ENCODE results near the gene TNRC6A. TPM values are rescaled to one million over a fixed set of nuclear protein-coding genes. Genes with fewer than 3 reads are reported as not detected.
"Not testable (repeated sequence)": the region's sequence is repeated elsewhere in the genome, so short reads cannot be mapped to it uniquely, and the experiment has no call there.

TNRC6A gene
- total RNA-seq, 3 donors from 2014 or later, result 49.3 to 84.9 (median 59.6) TPM

DNA sequence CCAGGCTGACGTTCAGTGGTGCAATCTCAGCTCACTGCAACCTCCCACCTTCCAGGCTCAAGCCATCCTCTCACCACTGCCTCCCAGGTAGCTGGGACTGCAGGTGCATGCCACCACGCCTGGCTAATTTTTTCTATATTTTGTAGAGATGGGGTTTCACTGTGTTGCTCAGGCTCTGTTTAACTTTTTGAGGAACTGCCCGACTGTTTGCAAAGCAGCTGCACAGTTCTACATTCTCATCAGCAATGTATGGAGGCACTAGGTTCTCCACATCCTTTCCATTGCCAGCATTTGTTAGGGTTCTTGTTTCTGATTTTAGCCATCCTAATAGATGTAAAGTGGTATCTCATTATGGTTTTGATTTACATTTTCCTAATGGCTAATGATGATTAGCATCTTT lies 9.4 kb downstream of the TNRC6A start:
- intact Hi-C loops (cut with DNase I; ENCODE audit: low total_unique reads), result no loop called here
- Histone ChIP-seq H3K4me1 (peaks cover 0 to 26% of the 10 kb centered on the region in 2 donors), H3K27ac (no peak overlapping the region), H3K36me3 (no peaks in the 10 kb centered on the region), H3K4me3 (no peak overlapping the region), H3K27me3 (no peaks in the 10 kb centered on the region), H3K9me3 (no peaks in the 10 kb centered on the region)
- TF ChIP-seq POLR2AphosphoS5 (IDR thresholded peaks at IDR 0.05), result no peak
- no peak for TF ChIP-seq POLR2A (IDR thresholded peaks at IDR 0.05)
- TF ChIP-seq, protein P1, sequence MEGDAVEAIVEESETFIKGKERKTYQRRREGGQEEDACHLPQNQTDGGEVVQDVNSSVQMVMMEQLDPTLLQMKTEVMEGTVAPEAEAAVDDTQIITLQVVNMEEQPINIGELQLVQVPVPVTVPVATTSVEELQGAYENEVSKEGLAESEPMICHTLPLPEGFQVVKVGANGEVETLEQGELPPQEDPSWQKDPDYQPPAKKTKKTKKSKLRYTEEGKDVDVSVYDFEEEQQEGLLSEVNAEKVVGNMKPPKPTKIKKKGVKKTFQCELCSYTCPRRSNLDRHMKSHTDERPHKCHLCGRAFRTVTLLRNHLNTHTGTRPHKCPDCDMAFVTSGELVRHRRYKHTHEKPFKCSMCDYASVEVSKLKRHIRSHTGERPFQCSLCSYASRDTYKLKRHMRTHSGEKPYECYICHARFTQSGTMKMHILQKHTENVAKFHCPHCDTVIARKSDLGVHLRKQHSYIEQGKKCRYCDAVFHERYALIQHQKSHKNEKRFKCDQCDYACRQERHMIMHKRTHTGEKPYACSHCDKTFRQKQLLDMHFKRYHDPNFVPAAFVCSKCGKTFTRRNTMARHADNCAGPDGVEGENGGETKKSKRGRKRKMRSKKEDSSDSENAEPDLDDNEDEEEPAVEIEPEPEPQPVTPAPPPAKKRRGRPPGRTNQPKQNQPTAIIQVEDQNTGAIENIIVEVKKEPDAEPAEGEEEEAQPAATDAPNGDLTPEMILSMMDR (IDR thresholded peaks at IDR 0.05), result no peak
- no peak for DNase-seq (ENCODE audit: low spot score in 2 of 2)

DNA sequence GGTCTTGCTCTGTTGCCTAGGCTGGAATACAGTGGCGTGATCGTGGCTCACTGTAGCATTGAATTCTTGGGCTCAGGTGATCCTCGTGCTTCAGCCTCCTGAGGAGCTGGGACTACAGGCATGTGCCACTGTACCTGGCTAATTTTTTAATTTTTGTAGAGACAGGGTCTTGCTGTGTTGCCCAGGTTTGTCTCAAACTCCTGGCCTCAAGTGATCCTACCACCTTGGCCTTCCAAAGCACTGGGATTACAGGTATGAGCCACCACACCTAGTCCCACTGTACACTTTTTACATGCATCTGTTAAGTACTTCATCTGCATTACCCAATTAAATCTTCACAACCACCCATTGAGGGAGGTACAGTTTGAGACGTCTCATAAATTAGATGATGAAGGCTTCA lies 12.4 kb downstream of the TNRC6A start:
- Histone ChIP-seq H3K9me3 (no peaks in the 10 kb centered on the region), H3K4me3 (no peak overlapping the region), H3K36me3 (no peaks in the 10 kb centered on the region), H3K27ac (no peak overlapping the region), H3K27me3 (no peaks in the 10 kb centered on the region), H3K4me1 (peaks cover 0 to 16% of the 10 kb centered on the region in 2 donors)
- TF ChIP-seq POLR2A (IDR thresholded peaks at IDR 0.05) (no peak), POLR2AphosphoS5 (IDR thresholded peaks at IDR 0.05) (no peak)
- TF ChIP-seq, protein P1 (IDR thresholded peaks at IDR 0.05), result no peak
- DNase-seq (ENCODE audit: low spot score in 2 of 2), result no peak
- intact Hi-C loops (cut with DNase I; ENCODE audit: low total_unique reads), result no loop called here

DNA sequence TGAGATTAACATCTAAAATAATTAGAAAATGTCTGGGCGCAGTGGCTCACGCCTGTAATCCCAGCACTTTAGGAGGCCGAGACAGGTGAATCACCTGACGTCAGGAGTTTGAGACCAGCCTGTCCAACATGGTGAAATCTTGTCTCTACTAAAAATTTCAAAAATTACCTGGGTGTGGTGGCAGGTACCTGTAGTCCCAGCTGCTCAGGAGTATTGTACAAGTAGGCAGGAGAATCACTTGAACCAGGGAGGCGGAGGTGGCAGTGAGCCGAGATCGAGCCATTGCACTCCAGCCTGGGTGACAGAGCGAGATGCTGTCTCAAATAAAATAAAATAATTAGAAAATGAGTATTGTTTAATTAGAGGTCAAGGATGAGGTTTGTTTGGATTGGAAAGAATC lies 13.2 kb downstream of the TNRC6A start:
- H3K36me3 ChIP-seq; H3K9me3 ChIP-seq; DNase-seq (ENCODE audit: low spot score in 2 of 2); H3K27me3 ChIP-seq; H3K27ac ChIP-seq; intact Hi-C loops (cut with DNase I; ENCODE audit: low total_unique reads); H3K4me3 ChIP-seq: not testable (repeated sequence)
- H3K4me1 ChIP-seq, result peaks cover 0 to 14% of the 10 kb centered on the region in 2 donors

DNA sequence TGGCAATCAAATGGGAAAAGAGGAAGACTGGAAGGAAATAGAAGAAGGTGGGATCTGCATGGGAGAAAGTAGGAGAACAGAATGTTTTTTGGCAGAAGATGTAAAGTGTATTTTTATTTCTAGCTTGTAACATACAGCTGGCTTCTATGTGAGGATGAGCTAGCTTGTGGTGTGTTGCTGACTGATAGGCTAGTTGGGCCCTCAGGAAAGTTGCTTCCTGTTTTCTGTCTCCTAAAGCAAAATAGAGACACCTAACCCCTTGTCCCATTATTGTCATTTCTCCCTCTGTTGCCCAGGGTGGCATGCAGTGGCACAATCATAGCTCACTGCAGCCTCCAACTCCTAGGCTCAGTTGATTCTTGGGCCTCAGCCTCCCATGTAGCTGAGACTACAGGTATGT lies 15.9 kb downstream of the TNRC6A start:
- H3K36me3 ChIP-seq, result no peaks in the 10 kb centered on the region
- H3K4me3 ChIP-seq, result no peak overlapping the region
- intact Hi-C loops (cut with DNase I; ENCODE audit: low total_unique reads), result no loop called here
- H3K27me3 ChIP-seq, result no peaks in the 10 kb centered on the region
- peaks cover 0 to 20% of the 10 kb centered on the region in 2 donors for H3K4me1 ChIP-seq
- TF ChIP-seq POLR2A (IDR thresholded peaks at IDR 0.05), result no peak
- no peak for TF ChIP-seq POLR2AphosphoS5 (IDR thresholded peaks at IDR 0.05)
- TF ChIP-seq, protein P1 (IDR thresholded peaks at IDR 0.05), result no peak
- no peak for DNase-seq (ENCODE audit: low spot score in 2 of 2)
- H3K27ac ChIP-seq, result no peak overlapping the region
- H3K9me3 ChIP-seq, result no peaks in the 10 kb centered on the region

DNA sequence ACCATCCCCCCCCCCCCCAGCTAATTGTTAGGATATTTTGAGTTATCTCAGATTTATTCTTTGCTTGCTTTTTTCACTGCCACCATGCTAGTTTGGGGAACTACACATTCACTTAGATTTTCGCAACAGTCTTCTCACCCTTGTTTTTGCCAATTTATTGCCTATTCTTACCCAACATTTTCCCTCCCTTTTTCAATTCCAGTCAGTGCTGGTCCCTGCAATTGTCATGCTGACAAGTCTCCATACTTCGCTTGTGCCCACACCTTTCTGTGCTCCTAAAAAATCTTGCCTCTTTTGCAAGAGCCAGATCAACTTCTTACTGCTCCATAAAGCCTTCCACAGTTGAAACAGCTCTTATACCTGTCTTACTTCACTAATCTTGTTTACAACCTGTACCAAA lies 16.3 kb downstream of the TNRC6A start:
- Histone ChIP-seq H3K27ac (no peak overlapping the region), H3K36me3 (no peaks in the 10 kb centered on the region), H3K4me1 (peaks cover 0 to 18% of the 10 kb centered on the region in 2 donors), H3K9me3 (no peaks in the 10 kb centered on the region), H3K4me3 (no peak overlapping the region), H3K27me3 (no peaks in the 10 kb centered on the region)
- TF ChIP-seq POLR2A (IDR thresholded peaks at IDR 0.05) (no peak), POLR2AphosphoS5 (IDR thresholded peaks at IDR 0.05) (no peak)
- TF ChIP-seq, protein P1 (IDR thresholded peaks at IDR 0.05), result no peak
- intact Hi-C loops (cut with DNase I; ENCODE audit: low total_unique reads), result no loop called here
- DNase-seq (ENCODE audit: low spot score in 2 of 2), result no peak

DNA sequence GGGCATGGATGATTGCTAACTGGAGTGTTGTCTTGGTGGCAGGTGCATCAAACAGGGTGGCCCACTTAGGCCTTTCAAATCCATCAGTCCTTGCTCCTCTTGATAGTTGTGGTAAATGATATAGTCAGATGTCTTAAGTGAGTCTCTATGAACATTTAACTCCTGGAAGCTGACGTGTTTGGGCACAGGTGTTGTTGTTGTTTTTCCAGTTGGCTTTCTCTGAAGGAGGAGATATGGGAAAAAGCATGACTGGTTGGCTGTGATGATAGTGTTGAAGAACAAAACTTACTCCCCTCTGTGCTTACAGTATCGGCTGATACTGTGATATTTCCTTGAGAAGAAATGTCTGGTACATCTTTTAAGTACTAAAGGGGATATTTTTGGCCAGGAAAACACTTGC lies 18.0 kb downstream of the TNRC6A start:
- DNase-seq (ENCODE audit: low spot score in 2 of 2), result no peak
- peaks cover 0 to 12% of the 10 kb centered on the region in 2 donors for H3K4me1 ChIP-seq
- no peak overlapping the region for H3K4me3 ChIP-seq
- no peaks in the 10 kb centered on the region for H3K36me3 ChIP-seq
- H3K27me3 ChIP-seq, result no peaks in the 10 kb centered on the region
- peak overlapping the region in 1 of 2 donors; percentile 73 for H3K27ac ChIP-seq
- no peaks in the 10 kb centered on the region for H3K9me3 ChIP-seq
- TF ChIP-seq POLR2AphosphoS5 (IDR thresholded peaks at IDR 0.05) (no peak), POLR2A (IDR thresholded peaks at IDR 0.05) (no peak)
- TF ChIP-seq, protein P1 (IDR thresholded peaks at IDR 0.05), result no peak
- intact Hi-C loops (cut with DNase I; ENCODE audit: low total_unique reads), result no loop called here

Data from breast epithelium (tissue), 4 donors.